ENCODE data around the gene ACR. TPM values are rescaled to one million over a fixed set of nuclear protein-coding genes. Genes with fewer than 3 reads are reported as not detected.

The ACR gene
- polyA plus RNA-seq, 1 of the 3 experiments (the other 2 are of a cell fraction): 0.15 TPM

DNA sequence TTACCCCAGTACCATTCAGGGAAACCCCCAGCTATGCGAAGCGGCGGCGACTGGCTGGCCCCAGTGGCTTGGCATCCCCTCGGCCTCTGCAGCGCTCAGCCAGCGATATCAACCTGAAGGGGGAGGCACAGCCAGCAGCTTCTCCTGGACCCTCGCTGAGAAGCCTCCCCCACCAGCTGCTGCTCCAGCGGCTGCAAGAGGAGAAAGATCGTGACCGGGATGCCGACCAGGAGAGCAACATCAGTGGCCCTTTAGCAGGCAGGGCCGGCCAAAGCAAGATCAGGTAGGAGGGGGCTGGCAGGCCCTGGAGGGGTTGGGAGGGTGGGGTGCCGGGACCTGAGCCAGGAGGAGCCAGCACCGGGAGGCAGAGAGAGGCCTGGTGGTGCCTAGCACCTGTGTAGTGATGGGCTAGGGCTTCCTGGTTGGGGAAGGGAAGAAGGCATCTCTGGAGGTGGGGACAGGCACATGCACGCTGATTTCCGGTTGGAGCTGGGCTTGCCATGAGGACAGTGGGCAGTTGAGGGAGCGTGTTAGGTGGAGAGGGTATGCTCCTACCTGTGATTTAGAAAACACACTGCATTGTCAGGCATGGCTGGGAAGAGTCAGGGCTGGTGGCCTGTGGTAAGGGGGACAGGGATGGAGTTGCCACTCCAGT is 43.1 kb upstream of the ACR start:
- Histone ChIP-seq H4K20me1 (ENCODE audit: insufficient read depth) (no peaks in the 10 kb centered on the region), H3K4me2 (no peak overlapping the region), H3K4me3 (ENCODE audit: low read depth in 2 of 2, low read length in 1 of 2) (no peak overlapping the region), H3K36me3 (replicated peaks in 1 of 2; ENCODE audit: control insufficient read depth in 1 of 2, insufficient read depth in 2 of 2, low read length in 1 of 2) (no peaks in the 10 kb centered on the region), H3K9me3 (peaks cover 5% of the 10 kb centered on the region; the same call in 1 of the 2 replicates), H3K27ac (ENCODE audit: low read depth in 2 of 2, low read length in 1 of 2) (no peak overlapping the region), H3K9me2 (no peaks in the 10 kb centered on the region), H3K79me2 (ENCODE audit: insufficient read depth) (no peaks in the 10 kb centered on the region), H3K9ac (no peak overlapping the region), H2AFZ (ENCODE audit: low read depth) (no peak overlapping the region), H3F3A (replicated peaks; ENCODE audit: insufficient read depth) (peaks cover 4% of the 10 kb centered on the region), H3K4me1 (ENCODE audit: control insufficient read depth in 1 of 2, insufficient read depth in 2 of 2, low read depth in 1 of 2, low read length in 1 of 2) (peaks cover 0 to 4% of the 10 kb centered on the region in 2 experiments; a peak in 1 of 4 replicates), H3K27me3 (ENCODE audit: insufficient read depth) (no peaks in the 10 kb centered on the region)
- 84% methylated on average over 8 of the region's 18 CpGs for WGBS (ENCODE audit: low lambda C conversion rate)
- TF ChIP-seq CHD2 (IDR thresholded peaks at IDR 0.05; ENCODE audit: low read length, partially characterized antibody) (no peak), GABPA (IDR thresholded peaks at IDR 0.05; ENCODE audit: low read depth) (no peak), FOSL2 (IDR thresholded peaks at IDR 0.05; ENCODE audit: borderline replicate concordance, low read depth) (no peak), SIN3A (IDR thresholded peaks at IDR 0.05; ENCODE audit: borderline replicate concordance, low read depth, low read length) (no peak)
- TF ChIP-seq, protein P1, sequence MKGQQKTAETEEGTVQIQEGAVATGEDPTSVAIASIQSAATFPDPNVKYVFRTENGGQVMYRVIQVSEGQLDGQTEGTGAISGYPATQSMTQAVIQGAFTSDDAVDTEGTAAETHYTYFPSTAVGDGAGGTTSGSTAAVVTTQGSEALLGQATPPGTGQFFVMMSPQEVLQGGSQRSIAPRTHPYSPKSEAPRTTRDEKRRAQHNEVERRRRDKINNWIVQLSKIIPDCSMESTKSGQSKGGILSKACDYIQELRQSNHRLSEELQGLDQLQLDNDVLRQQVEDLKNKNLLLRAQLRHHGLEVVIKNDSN (IDR thresholded peaks at IDR 0.05; ENCODE audit: borderline replicate concordance, low read depth): no peak
- no peak for DNase-seq
- CTCF ChIA-PET: interaction anchor here (0.8 kb wide), 1 partner anchor 10 kb away, joined by 3 read pairs; no protein-coding TSS in a partner anchor
- POLR2A ChIA-PET: no interaction called here

DNA sequence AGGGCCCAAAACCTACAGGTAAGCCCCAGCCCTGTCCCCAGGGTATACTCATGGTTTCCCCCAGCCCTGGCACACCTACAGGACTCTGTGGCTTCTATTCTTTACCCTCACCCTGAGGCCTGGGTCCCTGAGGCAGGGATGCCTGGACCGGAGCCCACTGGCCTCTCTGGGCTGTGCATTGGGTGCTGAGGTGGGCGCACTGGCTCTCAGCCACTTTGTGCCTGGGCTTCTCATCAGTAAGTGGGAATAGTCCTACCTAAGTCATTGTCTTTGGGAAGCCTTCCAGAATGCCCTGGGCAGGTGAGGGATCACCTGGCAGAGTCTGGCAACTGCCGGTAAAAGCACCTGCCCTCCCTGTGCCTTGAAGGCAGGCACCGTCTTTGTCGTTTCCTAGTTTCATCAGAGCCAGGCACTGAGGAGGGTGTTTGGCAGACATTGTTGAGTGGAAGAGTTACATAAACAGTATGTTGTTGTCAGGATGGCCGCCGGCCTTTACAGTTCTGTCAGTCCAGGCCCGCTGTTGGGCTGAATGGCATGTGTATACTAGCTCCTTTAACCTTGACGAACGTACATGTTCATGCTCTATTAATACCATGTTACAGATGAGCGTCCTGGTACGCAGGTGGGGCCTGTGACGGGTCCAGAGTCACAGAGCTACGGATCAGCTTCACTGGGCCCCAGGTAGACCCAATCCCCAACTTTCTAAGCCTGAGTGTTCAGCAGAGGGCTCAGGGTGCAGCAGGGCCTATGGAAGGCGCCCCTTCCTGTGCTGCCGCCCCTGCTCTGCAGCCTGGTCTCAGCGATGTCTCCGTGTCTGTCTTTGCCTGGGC is 42.4 kb upstream of the ACR start:
- Histone ChIP-seq H3F3A (replicated peaks; ENCODE audit: insufficient read depth) (peaks cover 4% of the 10 kb centered on the region), H2AFZ (ENCODE audit: low read depth) (no peak overlapping the region), H3K9ac (no peak overlapping the region), H3K79me2 (ENCODE audit: insufficient read depth) (no peaks in the 10 kb centered on the region), H3K27ac (ENCODE audit: low read depth in 2 of 2, low read length in 1 of 2) (no peak overlapping the region), H3K27me3 (ENCODE audit: insufficient read depth) (no peaks in the 10 kb centered on the region), H3K36me3 (replicated peaks in 1 of 2; ENCODE audit: control insufficient read depth in 1 of 2, insufficient read depth in 2 of 2, low read length in 1 of 2) (no peaks in the 10 kb centered on the region), H3K4me2 (no peak overlapping the region), H3K9me3 (peaks cover 5% of the 10 kb centered on the region; the same call in 1 of the 2 replicates), H3K9me2 (no peaks in the 10 kb centered on the region), H4K20me1 (ENCODE audit: insufficient read depth) (no peaks in the 10 kb centered on the region), H3K4me1 (ENCODE audit: control insufficient read depth in 1 of 2, insufficient read depth in 2 of 2, low read depth in 1 of 2, low read length in 1 of 2) (peaks cover 0 to 4% of the 10 kb centered on the region in 2 experiments; a peak in 1 of 4 replicates), H3K4me3 (ENCODE audit: low read depth in 2 of 2, low read length in 1 of 2) (no peak overlapping the region)
- WGBS (ENCODE audit: low lambda C conversion rate): 95% methylated on average over 13 of the region's 18 CpGs
- CTCF ChIA-PET: interaction anchor here (0.7 to 1.2 kb wide), 3 partner anchors 19 to 31 kb away, joined by 3 read pairs; no protein-coding TSS in a partner anchor
- POLR2A ChIA-PET: no interaction called here
- DNase-seq: no peak
- TF ChIP-seq RAD21 (IDR thresholded peaks at IDR 0.05; ENCODE audit: low read length) (no peak), FOSL2 (IDR thresholded peaks at IDR 0.05; ENCODE audit: borderline replicate concordance, low read depth) (no peak), RCOR1 (IDR thresholded peaks at IDR 0.05; ENCODE audit: low read length) (no peak), NRF1 (IDR thresholded peaks at IDR 0.05; ENCODE audit: low read depth, low read length) (no peak), SIN3A (IDR thresholded peaks at IDR 0.05; ENCODE audit: borderline replicate concordance, low read depth, low read length) (no peak), GATA2 (CRISPR knock-in tag; IDR thresholded peaks at IDR 0.05) (no peak), SMC3 (IDR thresholded peaks at IDR 0.05; ENCODE audit: low read depth, low read length) (no peak), MXI1 (IDR thresholded peaks at IDR 0.05; ENCODE audit: low read depth, low read length) (no peak)
- TF ChIP-seq, protein P2, sequence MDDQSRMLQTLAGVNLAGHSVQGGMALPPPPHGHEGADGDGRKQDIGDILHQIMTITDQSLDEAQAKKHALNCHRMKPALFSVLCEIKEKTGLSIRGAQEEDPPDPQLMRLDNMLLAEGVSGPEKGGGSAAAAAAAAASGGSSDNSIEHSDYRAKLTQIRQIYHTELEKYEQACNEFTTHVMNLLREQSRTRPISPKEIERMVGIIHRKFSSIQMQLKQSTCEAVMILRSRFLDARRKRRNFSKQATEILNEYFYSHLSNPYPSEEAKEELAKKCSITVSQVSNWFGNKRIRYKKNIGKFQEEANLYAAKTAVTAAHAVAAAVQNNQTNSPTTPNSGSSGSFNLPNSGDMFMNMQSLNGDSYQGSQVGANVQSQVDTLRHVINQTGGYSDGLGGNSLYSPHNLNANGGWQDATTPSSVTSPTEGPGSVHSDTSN (IDR thresholded peaks at IDR 0.05): no peak
- TF ChIP-seq, protein P3, sequence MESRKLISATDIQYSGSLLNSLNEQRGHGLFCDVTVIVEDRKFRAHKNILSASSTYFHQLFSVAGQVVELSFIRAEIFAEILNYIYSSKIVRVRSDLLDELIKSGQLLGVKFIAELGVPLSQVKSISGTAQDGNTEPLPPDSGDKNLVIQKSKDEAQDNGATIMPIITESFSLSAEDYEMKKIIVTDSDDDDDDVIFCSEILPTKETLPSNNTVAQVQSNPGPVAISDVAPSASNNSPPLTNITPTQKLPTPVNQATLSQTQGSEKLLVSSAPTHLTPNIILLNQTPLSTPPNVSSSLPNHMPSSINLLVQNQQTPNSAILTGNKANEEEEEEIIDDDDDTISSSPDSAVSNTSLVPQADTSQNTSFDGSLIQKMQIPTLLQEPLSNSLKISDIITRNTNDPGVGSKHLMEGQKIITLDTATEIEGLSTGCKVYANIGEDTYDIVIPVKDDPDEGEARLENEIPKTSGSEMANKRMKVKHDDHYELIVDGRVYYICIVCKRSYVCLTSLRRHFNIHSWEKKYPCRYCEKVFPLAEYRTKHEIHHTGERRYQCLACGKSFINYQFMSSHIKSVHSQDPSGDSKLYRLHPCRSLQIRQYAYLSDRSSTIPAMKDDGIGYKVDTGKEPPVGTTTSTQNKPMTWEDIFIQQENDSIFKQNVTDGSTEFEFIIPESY (IDR thresholded peaks at IDR 0.05; ENCODE audit: borderline replicate concordance, low read depth): no peak
